OCI-LY3 (cell line): ENCODE data around the gene SERPINA1.
A peak's percentile ranks its signal among the peaks of the same experiment; 100 is the strongest.
"Not testable (repeated sequence)": the region's sequence is repeated elsewhere in the genome, so short reads cannot be mapped to it uniquely, and the experiment has no call there.

Experiments used
- H2AFZ ChIP-seq: fragments of 200-600, 300-600 bp; shearing (Covaris generic); 2 replicates; pipeline ENCODE4 v1.6.0; 2014; ENCODE audit warnings: antibody characterized with exemption, low read depth, low read length
- H3K27ac ChIP-seq: fragments of 200-600, 300-600 bp; sonication (generic); 2 replicates; pipeline ENCODE4 v1.5.1; 2014; ENCODE audit warnings: mild to moderate bottlenecking, low read length, moderate library complexity, mixed read lengths
- H3K27me3 ChIP-seq: fragments of 200-600, 300-600 bp; sonication (generic); 2 replicates; pipeline ENCODE4 v1.6.1; 2014; ENCODE audit warnings: low read depth, low read length, mixed read lengths
- H3K36me3 ChIP-seq: fragments of 200-600, 300-600 bp; sonication (generic); replicated peaks from 2 replicates; pipeline ENCODE3; 2014; ENCODE audit warnings: low read depth, low read length, mixed read lengths
- H3K4me1 ChIP-seq: fragments of 300-600, 200-600 bp; sonication (generic); 2 replicates; pipeline ENCODE4 v1.6.1; 2014; ENCODE audit warnings: low read length, mixed read lengths
- H3K4me2 ChIP-seq: fragments of 200-600, 300-600 bp; sonication (generic); 2 replicates; pipeline ENCODE4 v1.6.1; 2014; ENCODE audit warnings: low read length, mixed read lengths
- H3K4me3 ChIP-seq: fragments of 300-600, 200-600 bp; sonication (generic); 2 replicates; pipeline ENCODE4 v1.5.1; 2014; ENCODE audit warnings: antibody characterized with exemption, mild to moderate bottlenecking, low read length, moderate library complexity
- H3K79me2 ChIP-seq: fragments of 300-600, 200-600 bp; shearing (Covaris generic); 2 replicates; pipeline ENCODE4 v1.6.1; 2014; ENCODE audit warnings: mild to moderate bottlenecking, low read length, mixed read lengths
- H3K9ac ChIP-seq: fragments of 300-600, 200-600 bp; shearing (Covaris generic); 2 replicates; pipeline ENCODE4 v1.6.0; 2014; ENCODE audit warnings: mild to moderate bottlenecking, low read length, moderate library complexity
- H3K9me3 ChIP-seq: fragments of 200-600, 300-600 bp; shearing (Covaris generic); 2 replicates; pipeline ENCODE4 v1.6.1; 2014; ENCODE audit warnings: low read length, mixed read lengths; ENCODE audit not compliant: insufficient read depth
- H4K20me1 ChIP-seq: fragments of 200-600, 300-600 bp; sonication (generic); 2 replicates; pipeline ENCODE4 v1.6.1; 2016; ENCODE audit warnings: low read length, mixed read lengths; ENCODE audit not compliant: insufficient read depth
- EZH2phosphoT487 ChIP-seq: fragments of 200-600 bp; shearing (Covaris generic); IDR thresholded peaks from 2 replicates; pipeline ENCODE4 v1.6.1; 2018; ENCODE audit warnings: antibody characterized with exemption, mixed run types, low read depth
- TF ChIP-seq, protein P1 (sequence below): fragments of 200-600, 300-600 bp; sonication (generic); IDR thresholded peaks from 2 replicates; pipeline ENCODE4 v1.5.1; 2014; ENCODE audit warnings: antibody characterized with exemption, low read length, low read depth

Gene SERPINA1

DNA sequence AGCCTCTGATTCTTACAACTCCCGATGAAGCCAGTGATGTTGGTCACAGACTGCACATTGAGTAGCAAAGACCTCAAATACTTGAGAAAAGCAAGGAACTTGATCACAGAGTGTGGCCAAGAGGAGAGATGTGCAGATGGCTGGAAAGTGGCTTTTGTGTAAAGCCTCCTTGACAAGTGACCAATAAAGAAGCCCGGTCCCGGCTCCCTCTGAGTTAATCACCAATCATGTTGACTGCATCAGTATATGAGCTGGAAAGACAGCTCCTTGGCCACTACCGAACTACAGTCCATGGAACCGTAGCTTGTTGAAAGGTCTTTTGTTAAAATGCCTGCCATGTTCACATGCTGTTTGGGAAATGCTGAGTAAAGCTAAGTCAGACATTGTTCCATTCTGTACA, 41.6 kb downstream of the SERPINA1 start:
- H3K27ac ChIP-seq = peak overlapping the region; percentile 99
- no peaks in the 10 kb centered on the region for H3K79me2 ChIP-seq
- H3K4me2 ChIP-seq = peak overlapping the region; percentile 38
- peaks cover 55% of the 10 kb centered on the region for H3K36me3 ChIP-seq
- peaks cover 38% of the 10 kb centered on the region for H3K4me1 ChIP-seq
- H3K9me3 ChIP-seq = peaks cover 62% of the 10 kb centered on the region
- peak overlapping the region; percentile 59; the same call in 1 of the 2 replicates for H3K9ac ChIP-seq
- H3K4me3 ChIP-seq = peak overlapping the region; percentile 17
- H3K27me3 ChIP-seq = no peaks in the 10 kb centered on the region
- peak overlapping the region; percentile 3; the same call in 1 of the 2 replicates for H2AFZ ChIP-seq
- no peaks in the 10 kb centered on the region for H4K20me1 ChIP-seq
- no peak for TF ChIP-seq EZH2phosphoT487
- TF ChIP-seq, protein P1, sequence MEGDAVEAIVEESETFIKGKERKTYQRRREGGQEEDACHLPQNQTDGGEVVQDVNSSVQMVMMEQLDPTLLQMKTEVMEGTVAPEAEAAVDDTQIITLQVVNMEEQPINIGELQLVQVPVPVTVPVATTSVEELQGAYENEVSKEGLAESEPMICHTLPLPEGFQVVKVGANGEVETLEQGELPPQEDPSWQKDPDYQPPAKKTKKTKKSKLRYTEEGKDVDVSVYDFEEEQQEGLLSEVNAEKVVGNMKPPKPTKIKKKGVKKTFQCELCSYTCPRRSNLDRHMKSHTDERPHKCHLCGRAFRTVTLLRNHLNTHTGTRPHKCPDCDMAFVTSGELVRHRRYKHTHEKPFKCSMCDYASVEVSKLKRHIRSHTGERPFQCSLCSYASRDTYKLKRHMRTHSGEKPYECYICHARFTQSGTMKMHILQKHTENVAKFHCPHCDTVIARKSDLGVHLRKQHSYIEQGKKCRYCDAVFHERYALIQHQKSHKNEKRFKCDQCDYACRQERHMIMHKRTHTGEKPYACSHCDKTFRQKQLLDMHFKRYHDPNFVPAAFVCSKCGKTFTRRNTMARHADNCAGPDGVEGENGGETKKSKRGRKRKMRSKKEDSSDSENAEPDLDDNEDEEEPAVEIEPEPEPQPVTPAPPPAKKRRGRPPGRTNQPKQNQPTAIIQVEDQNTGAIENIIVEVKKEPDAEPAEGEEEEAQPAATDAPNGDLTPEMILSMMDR = no peak

DNA sequence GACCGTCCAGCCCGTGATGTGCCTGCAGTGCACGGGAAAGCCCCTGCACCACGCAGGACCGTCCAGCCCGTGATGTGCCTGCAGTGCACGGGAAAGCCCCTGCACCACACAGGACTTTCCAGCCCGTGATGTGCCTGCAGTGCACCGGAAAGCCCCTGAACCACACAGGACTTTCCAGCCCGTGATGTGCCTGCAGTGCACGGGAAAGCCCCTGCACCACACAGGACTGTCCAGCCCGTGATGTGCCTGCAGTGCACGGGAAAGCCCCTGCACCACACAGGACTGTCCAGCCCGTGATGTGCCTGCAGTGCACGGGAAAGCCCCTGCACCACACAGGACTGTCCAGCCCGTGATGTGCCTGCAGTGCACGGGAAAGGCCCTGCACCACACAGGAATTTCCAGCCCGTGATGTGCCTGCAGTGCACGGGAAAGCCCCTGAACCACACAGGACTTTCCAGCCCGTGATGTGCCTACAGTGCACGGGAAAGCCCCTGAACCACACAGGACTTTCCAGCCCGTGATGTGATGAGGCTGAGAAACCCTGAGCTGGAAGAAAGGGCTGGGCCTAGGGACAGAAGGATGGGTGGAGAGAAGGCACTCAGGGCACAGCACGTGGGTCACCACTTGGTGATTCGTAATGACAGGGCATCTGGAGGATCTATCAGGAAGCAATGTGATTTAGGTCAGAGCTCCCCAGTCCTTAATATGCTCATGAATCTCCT, 42.2 kb downstream of the SERPINA1 start:
- not testable (repeated sequence) for H3K27me3 ChIP-seq, H3K79me2 ChIP-seq, H4K20me1 ChIP-seq
- peak overlapping the region; percentile 3; the same call in 1 of the 2 replicates for H2AFZ ChIP-seq
- H3K9me3 ChIP-seq = peaks cover 62% of the 10 kb centered on the region
- peaks cover 53% of the 10 kb centered on the region for H3K36me3 ChIP-seq
- peak overlapping the region; percentile 59; the same call in 1 of the 2 replicates for H3K9ac ChIP-seq
- H3K4me2 ChIP-seq = peak overlapping the region; percentile 38
- H3K27ac ChIP-seq = peak overlapping the region; percentile 99
- peak overlapping the region; percentile 17; the same call in 1 of the 2 replicates for H3K4me3 ChIP-seq
- peaks cover 39% of the 10 kb centered on the region for H3K4me1 ChIP-seq

DNA sequence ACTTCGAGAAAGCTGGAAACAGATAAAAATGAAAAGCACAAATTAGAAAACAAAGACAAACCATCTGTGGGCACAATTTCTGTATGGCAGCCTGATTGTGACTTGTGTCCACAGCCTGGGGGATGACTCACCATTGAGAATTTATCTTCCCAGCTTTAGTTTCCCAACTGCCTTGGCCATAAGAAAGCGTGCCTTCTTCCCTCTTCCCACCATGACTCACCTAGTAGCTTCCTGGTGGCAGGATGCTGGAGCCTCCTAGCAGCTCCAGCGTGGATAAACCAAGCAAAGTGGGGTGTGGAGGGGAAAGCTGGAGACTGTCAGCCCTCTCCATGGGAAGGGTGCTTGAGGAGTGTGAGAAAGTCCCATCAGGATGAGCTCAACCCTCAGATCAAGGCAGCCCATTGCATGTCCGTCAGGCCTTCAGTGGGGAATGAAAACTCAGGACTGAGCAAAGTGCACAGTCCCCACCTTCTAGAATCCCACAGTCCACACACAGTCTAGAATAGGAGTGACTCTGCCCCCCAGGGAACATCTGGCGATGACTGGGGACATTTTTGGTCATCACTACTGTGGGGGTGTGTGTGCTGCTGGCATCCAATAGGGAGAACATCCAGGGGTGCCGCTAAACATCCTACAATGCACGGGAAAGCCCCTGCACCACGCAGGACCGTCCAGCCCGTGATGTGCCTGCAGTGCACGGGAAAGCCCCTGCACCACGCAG, 42.9 kb downstream of the SERPINA1 start:
- Histone ChIP-seq H3K36me3 (peaks cover 58% of the 10 kb centered on the region), H3K27ac (peak overlapping the region; percentile 99), H3K9me3 (peaks cover 59% of the 10 kb centered on the region), H3K9ac (peak overlapping the region; percentile 62; the same call in 1 of the 2 replicates), H2AFZ (no peak overlapping the region), H3K4me1 (peaks cover 39% of the 10 kb centered on the region), H3K4me2 (peak overlapping the region; percentile 23), H4K20me1 (no peaks in the 10 kb centered on the region), H3K4me3 (peak overlapping the region; percentile 46; the same call in 1 of the 2 replicates), H3K27me3 (no peaks in the 10 kb centered on the region), H3K79me2 (no peaks in the 10 kb centered on the region)
- TF ChIP-seq, protein P1 = no peak
- no peak for TF ChIP-seq EZH2phosphoT487

DNA sequence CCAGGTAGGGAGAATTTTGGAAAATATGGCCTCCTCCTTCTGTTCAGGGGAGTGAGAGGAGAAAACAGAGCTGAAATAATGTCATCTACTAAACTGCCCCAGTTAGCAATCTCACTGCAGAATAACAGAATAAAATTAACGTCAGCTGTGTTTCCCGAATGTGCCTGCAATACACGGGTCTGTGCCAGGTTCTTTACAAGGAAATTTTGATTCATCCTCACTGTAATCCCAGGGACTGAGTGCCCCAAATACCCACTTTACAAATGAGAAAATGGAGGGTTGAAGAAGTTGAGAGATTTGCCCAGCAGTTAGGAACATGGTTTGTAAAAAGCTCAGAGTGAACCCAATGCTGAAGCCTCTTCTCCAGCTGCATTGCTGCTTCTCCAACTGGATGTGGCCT, 44.0 kb downstream of the SERPINA1 start:
- H4K20me1 ChIP-seq = no peaks in the 10 kb centered on the region
- no peak overlapping the region for H3K4me3 ChIP-seq
- H3K4me2 ChIP-seq = no peak overlapping the region
- H3K9me3 ChIP-seq = peaks cover 58% of the 10 kb centered on the region
- no peaks in the 10 kb centered on the region for H3K27me3 ChIP-seq
- H3K79me2 ChIP-seq = no peaks in the 10 kb centered on the region
- peaks cover 39% of the 10 kb centered on the region for H3K4me1 ChIP-seq
- H3K36me3 ChIP-seq = peaks cover 56% of the 10 kb centered on the region
- no peak overlapping the region; the same call in 1 of the 2 replicates for H2AFZ ChIP-seq
- TF ChIP-seq EZH2phosphoT487 = no peak
- no peak overlapping the region for H3K9ac ChIP-seq
- H3K27ac ChIP-seq = peak overlapping the region; percentile 99
